C4-2B (cell line): ENCODE data around the gene TUBB3.

Experiments
- CTCF ChIP-seq: fragments of 450-650 bp; conservative IDR thresholded peaks from 2 replicates; pipeline ENCODE4 v1.5.1; 2017; ENCODE audit warnings: mild to moderate bottlenecking
- ZFX ChIP-seq: fragments of 450-650 bp; IDR thresholded peaks from 2 replicates; pipeline ENCODE4 v1.6.1; 2017

GRCh38 chr16:89908236-89908635, 14.9 kb upstream of the TUBB3 start:
- TF ChIP-seq CTCF: no peak
- no peak for TF ChIP-seq ZFX
